NCI-H1694 (cell line): ENCODE measurements around the gene PTHLH.

ENCODE experiments used
- DNase-seq: peaks from one replicate; lab custom pipeline; 2025; lab: John Stamatoyannopoulos, UW

Gene PTHLH

GRCh38 chr12:27972721-27973120 lies at the start of gene PTHLH:
TSS of gene PTHLH (minus strand) at chr12:27972733. CDS start at chr12:27969494, 3,239 bp downstream.
- no peak for DNase-seq

DNA sequence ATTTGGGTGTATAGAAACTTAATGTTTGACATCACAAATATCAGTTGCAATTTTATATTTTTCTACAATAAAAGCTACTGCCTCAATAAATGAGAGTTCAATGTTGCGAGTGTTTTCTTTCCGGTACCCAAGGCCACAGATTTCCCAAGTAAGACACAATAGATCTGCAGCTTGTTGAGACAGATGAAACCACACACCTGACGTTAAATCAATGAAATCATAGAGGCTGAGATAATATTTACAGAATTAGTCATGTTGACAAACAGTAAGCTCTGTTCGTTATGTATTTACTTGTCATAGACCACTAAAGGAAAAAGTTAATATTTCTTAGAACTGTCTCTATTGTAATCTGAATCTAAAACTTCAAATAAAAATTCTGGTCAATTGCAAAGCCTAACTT lies 49.2 kb upstream of the PTHLH start:
- no peak for DNase-seq

DNA sequence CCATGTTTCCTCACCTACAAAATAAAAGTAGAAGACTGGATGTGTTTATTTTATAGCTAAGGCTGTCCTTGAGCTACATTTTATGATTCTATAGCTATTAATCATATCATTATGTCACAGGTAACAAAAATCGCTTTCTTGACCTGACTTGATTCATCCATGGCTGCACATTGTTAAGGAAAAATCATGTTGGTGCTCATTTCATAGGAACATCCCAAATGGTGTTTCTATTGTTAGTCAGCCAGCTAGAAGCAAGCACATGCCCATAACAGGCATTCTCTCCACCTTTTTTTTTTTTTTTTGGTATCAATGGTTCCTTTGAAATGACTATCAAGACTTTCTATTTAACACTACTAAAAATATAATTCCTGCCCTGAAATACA lies 45.3 kb upstream of the PTHLH start:
- DNase-seq: no peak

DNA sequence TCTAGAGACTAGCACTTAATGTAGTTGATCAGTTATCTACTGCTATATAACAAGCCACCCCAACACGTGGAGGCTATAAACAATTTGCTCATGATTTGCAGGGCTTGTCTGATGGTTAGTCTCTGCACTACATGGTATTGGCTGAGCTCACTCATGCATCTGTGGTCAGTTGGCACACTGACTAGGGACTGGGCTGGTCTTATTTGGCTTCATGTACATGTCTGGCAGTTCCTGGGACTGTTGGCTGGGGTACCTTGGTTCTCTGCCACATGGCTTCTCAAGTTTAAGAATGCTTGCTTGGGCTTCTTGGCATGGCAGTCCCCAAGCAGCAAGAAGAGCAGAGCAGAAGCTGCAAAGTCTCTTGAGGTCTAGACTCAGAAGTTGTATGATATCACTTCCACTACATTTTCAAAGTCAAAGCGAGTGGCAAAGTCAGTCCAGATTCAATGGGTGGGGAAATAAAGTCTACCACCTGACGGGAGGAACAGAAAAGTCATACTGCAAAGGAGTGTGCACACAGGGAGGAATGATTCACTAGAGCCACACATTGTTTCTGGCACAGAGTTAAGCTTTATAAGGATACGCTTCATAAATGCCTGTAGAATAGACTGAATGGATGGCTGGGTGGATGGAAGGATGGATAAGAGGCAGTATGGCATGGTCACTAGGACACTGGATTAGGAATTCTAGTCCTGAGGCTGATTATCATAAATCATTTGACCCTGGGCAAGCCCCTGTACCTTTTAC lies 44.8 kb upstream of the PTHLH start:
- DNase-seq: no peak

DNA sequence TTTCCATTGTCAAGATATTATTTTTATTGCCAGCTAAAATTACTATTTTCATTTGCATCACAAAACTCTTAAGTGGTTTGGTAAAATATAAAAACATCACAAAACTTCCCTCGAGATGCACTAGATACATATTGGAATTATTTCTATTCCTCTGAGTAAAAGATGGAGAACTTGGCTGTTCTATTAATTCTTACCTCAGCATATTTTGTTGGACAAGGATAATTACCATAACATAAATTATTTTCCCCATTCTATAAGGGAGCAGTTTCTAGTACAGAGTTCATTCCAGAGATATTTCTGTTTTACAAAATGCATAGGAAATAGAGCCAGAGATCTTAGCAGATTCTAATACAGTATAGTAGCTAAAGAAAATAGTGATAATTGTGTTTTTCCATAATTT lies 42.6 kb upstream of the PTHLH start:
- no peak for DNase-seq

GRCh38 chr12:28014196-28014595 lies 41.7 kb upstream of the PTHLH start:
- DNase-seq: no peak

- DNase-seq: no peak
Measured at GRCh38 chr12:28012333-28012918, 39.9 kb upstream of the PTHLH start.

- DNase-seq: no peak
Measured at GRCh38 chr12:28010036-28010435, 37.5 kb upstream of the PTHLH start.

DNA sequence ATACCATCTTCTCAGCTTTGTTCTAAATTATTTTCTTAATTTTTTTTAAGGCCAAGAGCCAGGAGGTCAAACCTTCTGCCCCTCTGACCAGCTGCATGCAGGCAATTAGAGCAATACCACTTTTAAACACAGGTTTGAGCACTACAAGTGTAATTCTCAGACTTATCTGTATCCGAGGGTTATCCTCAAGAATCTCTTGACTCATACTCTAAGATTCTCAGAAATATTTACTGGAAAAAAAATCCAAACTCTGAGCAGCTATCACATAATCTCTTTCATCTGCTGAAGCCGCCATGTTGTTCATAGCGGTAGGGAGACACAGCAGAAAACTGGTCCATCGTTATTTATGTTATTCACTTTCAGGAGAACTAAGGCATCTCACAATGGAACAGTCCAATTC lies 27.4 kb upstream of the PTHLH start:
- no peak for DNase-seq

DNA sequence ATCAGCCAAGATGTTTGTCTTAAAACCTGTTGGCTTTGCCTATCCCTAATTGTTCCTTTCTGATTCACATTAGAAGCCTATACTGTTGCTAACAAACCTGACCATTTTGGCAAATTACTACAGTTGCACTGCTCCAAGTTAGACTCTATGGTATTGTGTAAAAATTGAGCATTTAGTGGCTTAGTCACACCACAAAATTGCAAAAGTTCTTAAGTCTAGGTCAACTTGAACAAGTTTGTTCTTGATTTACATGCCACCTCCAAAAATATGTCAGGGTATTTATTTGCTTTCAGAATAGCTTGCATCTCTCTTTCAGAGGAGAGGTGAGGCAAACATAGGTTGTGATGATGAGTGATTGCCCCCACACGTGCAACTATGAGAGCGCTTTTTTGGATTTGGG lies 27.0 kb upstream of the PTHLH start:
- DNase-seq: no peak

- DNase-seq: no peak
Measured at GRCh38 chr12:27998658-27999057, 26.1 kb upstream of the PTHLH start.

GRCh38 chr12:27998170-27998569 lies 25.6 kb upstream of the PTHLH start:
- no peak for DNase-seq

GRCh38 chr12:27996761-27997160 lies 24.2 kb upstream of the PTHLH start:
- no peak for DNase-seq

DNA sequence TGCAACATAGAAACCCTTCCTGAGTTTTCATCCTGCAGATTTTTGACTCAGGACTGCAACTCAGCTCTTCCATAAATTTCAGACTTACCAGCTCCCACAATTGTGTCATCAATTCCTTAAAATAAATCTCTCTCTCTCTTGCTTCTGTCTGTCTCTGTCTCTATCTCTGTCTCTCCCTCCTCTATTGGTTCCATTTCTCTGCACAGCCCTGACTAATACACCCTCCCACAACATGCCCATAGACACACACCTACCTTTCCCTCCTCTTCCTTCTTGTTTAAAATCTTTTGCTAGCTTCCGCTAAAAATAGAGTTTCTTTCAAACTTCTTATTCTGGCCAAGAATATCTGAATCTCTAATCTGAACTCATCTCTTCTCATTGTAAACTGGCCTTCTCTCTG lies 22.9 kb upstream of the PTHLH start:
- no peak for DNase-seq

- DNase-seq: no peak
Measured at GRCh38 chr12:27988594-27989233, 16.2 kb upstream of the PTHLH start.

- DNase-seq: no peak
Measured at GRCh38 chr12:27987331-27987730, 14.8 kb upstream of the PTHLH start.

DNA sequence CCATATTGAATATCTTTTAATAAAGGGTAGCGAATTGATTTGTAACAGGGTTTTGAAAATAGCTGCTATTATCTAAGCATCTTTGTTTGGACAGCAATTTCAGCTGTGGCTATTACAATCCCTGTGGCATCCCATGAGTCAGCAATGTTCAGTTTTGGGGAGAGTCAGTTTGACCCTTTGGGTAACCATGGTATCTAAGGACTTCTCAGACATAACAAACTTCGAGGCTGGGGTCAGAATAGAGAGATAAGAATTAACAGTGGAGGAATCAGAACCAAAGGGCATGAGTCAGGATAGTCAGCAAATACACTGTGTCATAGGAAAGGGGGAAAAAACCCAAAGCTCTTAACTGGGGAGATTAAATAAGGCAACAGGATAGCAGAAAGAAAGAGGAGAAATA lies 11.7 kb upstream of the PTHLH start:
- DNase-seq: no peak

DNA sequence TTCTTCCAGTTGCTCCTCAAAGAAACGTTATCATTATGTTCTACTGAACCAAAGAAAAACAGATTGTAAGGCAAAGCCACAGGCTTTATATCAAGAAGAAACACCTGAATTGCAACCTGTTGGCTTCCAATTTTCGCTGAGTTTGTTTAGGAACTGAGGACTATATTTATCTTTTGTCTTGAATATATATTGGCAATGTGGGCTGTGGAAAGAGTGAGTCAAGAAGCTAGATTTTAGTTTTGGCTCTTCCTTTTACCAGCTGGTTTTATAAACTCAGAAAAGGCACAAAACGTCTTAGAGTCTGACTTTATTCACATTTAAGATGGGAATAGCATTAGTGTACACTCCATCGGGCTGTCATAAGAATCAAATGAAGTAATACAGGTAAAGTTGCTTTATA lies 10.4 kb upstream of the PTHLH start:
- DNase-seq: no peak

GRCh38 chr12:27982385-27982784 lies 9.9 kb upstream of the PTHLH start:
- DNase-seq: no peak

DNA sequence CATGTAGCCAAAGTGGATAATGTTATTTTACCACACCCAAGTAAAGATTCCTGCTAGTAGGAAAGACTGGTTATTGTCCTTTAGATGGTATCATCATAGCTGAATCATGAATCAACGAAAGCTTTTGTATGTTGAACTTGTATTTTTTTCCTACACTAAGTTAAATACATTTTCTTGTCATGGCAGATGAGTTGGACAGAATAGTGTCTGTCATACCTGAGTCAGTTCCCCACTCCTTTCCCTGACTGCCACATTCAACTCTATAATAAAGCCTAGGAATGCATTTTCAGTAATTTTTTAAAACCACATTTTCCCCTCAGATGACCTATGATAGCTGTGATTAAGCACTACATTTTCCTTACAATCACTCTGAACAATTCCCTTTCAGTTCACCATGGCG lies 9.3 kb upstream of the PTHLH start:
- no peak for DNase-seq

- no peak for DNase-seq
Measured at GRCh38 chr12:27979145-27979544, 6.6 kb upstream of the PTHLH start.

DNA sequence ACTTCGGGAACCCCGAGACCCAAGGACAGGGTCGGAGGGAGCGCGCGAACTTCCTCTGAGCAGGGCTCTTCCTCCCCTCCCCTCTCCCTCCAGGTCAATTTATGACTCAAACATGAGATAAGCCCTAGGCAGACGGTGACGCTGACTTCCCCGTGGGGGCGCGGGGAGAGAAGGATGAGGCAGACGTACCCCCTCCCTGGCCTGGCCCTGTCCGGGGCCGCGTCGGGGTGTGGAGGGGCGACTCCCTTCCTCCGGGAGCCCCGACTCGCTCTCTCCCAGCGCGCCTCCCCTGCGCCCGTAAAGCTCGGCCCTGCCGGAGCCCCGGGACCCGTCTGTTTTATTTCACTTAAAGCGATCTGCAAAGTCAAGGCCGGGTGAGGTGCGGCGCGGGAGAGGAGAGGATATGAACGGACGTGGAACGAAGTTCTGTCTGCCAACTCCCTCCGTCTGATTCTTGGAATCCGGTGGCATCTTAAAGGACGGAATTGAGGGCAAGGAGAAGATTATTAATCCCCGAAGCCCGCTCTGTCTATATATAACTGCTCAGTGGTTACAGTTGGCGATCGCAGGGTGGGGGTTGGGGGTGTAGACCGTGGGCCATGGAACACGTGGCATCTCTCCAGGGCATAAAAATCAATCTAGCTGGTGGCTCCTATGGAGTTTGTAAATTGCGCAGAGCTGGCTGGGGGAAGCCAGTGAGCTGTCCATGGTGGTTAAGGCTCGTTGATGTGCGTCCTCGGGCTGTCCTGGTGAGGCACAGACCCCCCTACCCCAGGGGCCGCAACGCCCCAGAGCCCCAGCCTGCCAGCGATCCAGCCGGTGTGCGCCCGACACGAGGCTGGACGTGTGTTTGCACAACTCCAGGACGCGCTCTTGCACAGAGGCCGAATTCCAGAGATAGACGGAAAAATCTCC lies 2.9 kb upstream of the PTHLH start:
- DNase-seq: no peak
